B cell (primary cell): ENCODE results near the gene SIL1. TPM values are rescaled to one million over a fixed set of nuclear protein-coding genes. Genes with fewer than 3 reads are reported as not detected.

ENCODE experiments used
- ATAC-seq: fragments of 200-7000 bp; cut with Tn5 transposase; one replicate; pipeline ENCODE4 v1.10.0; 2021; ENCODE audit warnings: low read depth, mild to moderate bottlenecking, moderate number of reproducible peaks, moderate library complexity
- CTCF ChIA-PET: fragments of 350-600 bp; sonication (Branson Sonifier 250); formaldehyde crosslinking; loops from one replicate; lab custom pipeline; 2021; ENCODE audit warnings: antibody characterized with exemption, inconsistent platforms; lab: Charles Lee
- POLR2A ChIA-PET: fragments of 350-600 bp; sonication (Branson Sonifier 250); formaldehyde crosslinking; loops from one replicate; lab custom pipeline; 2021; ENCODE audit warnings: antibody characterized with exemption; lab: Charles Lee
- DNase-seq: peaks from one replicate; pipeline ENCODE4 v3.0.0; 2013
- H2AFZ ChIP-seq: 2 replicates; pipeline ENCODE4 v1.6.1; 2012; ENCODE audit warnings: mild to moderate bottlenecking, low read depth, low read length; ENCODE audit not compliant: insufficient read depth, poor library complexity, severe bottlenecking
- H3K27ac ChIP-seq, 2 donors: 1 replicate in 1 of 2; 2 replicates in 1 of 2; pipeline ENCODE4 v1.5.1; 2012 to 2013; ENCODE audit warnings: low read length in 2 of 2, mild to moderate bottlenecking in 2 of 2, moderate library complexity in 1 of 2
- H3K27me3 ChIP-seq, 4 experiments: fragments of 200-600 bp in 1 of 4; sonication (generic) in 1 of 4; replicated peaks in 1 of 4; 1 replicate in 2 of 4; 2 replicates in 2 of 4; pipeline versions ENCODE4 v1.6.1 to v1.7.0; 2013 to 2016; ENCODE audit warnings: low read length in 3 of 4, mild to moderate bottlenecking in 2 of 4, mixed read lengths in 1 of 4, moderate library complexity in 1 of 4; ENCODE audit not compliant: insufficient read depth in 4 of 4, control insufficient read depth in 3 of 4; ENCODE audit errors: control extremely low read depth in 1 of 4
- H3K36me3 ChIP-seq, 2 experiments: replicated peaks in 1 of 2; 1 replicate in 1 of 2; 2 replicates in 1 of 2; pipeline versions ENCODE4 v1.6.1 to v1.7.1; 2013; ENCODE audit warnings: low read length in 1 of 2; ENCODE audit not compliant: insufficient read depth in 2 of 2, control insufficient read depth in 1 of 2; ENCODE audit errors: control extremely low read depth in 1 of 2, extremely low read depth in 1 of 2
- H3K4me1 ChIP-seq, 2 donors: fragments of 200-600 bp in 1 of 2; sonication (generic) in 1 of 2; 1 replicate in 1 of 2; 2 replicates in 1 of 2; pipeline versions ENCODE4 v1.5.1 to v1.6.1; 2013 to 2017; ENCODE audit warnings: low read length in 2 of 2; ENCODE audit not compliant: control insufficient read depth in 2 of 2, insufficient read depth in 2 of 2
- H3K4me2 ChIP-seq: replicated peaks from 2 replicates; pipeline ENCODE3; 2012; ENCODE audit warnings: mild to moderate bottlenecking, low read depth, low read length; ENCODE audit not compliant: poor library complexity, severe bottlenecking
- H3K4me3 ChIP-seq, 5 experiments: fragments of 200-600 bp in 1 of 5; sonication (generic) in 1 of 5; 1 replicate in 3 of 5; 2 replicates in 2 of 5; pipeline versions ENCODE4 v1.5.1 to v1.7.0; 2011 to 2016; ENCODE audit warnings: low read length in 4 of 5, mild to moderate bottlenecking in 4 of 5, low read depth in 2 of 5, control low read depth in 1 of 5, moderate library complexity in 1 of 5; ENCODE audit not compliant: insufficient read depth in 1 of 5; ENCODE audit errors: control extremely low read depth in 1 of 5, extremely low read depth in 1 of 5
- H3K79me2 ChIP-seq: fragments of 200-600 bp; sonication (generic); one replicate; pipeline ENCODE4 v1.6.0; 2016; ENCODE audit warnings: low read length; ENCODE audit not compliant: control insufficient read depth, insufficient read depth
- H3K9ac ChIP-seq: fragments of 200-600 bp; sonication (generic); 2 replicates; pipeline ENCODE4 v1.6.1; 2017; ENCODE audit warnings: mild to moderate bottlenecking, low read length, moderate library complexity
- H3K9me3 ChIP-seq, 3 donors: one replicate each; pipeline versions ENCODE4 v1.6.1 to v1.7.1; 2013; ENCODE audit warnings: low read length in 2 of 3; ENCODE audit not compliant: control insufficient read depth in 2 of 3, insufficient read depth in 1 of 3; ENCODE audit errors: control extremely low read depth in 1 of 3
- H4K20me1 ChIP-seq: 2 replicates; pipeline ENCODE4 v1.6.0; 2012; ENCODE audit warnings: mild to moderate bottlenecking, low read length; ENCODE audit not compliant: insufficient read depth, control insufficient read depth, poor library complexity, severe bottlenecking
- H3K27ac Mint-ChIP-seq: one replicate; pipeline ENCODE4 v1.8.0; 2021; ENCODE audit warnings: mixed read lengths
- H3K27me3 Mint-ChIP-seq: one replicate; pipeline ENCODE4 v1.8.0; 2021; ENCODE audit warnings: mixed read lengths
- H3K4me1 Mint-ChIP-seq: one replicate; pipeline ENCODE4 v1.8.0; 2021; ENCODE audit warnings: mixed read lengths
- H3K4me3 Mint-ChIP-seq: one replicate; pipeline ENCODE4 v1.8.0; 2021; ENCODE audit warnings: mixed read lengths
- H3K9me3 Mint-ChIP-seq: one replicate; pipeline ENCODE4 v1.8.0; 2022; ENCODE audit warnings: mixed read lengths; ENCODE audit not compliant: insufficient read depth
- EZH2 ChIP-seq: IDR thresholded peaks from 2 replicates; pipeline ENCODE4 v1.6.1; 2012; ENCODE audit warnings: borderline replicate concordance, low read depth, mild to moderate bottlenecking, moderate library complexity, low read length; ENCODE audit not compliant: insufficient read depth, poor library complexity, severe bottlenecking
- WGBS: methylation state at CpG from one replicate; pipeline ENCODE4 v1.1.5; 2013; ENCODE audit warnings: missing lambda C conversion rate; ENCODE audit not compliant: insufficient coverage; 5-methylcytosine and 5-hydroxymethylcytosine counted together
- intact Hi-C: fragments of 100-400 bp; cut with micrococcal nuclease; formaldehyde crosslinking; loops from one replicate; pipeline ENCODE4 v1.10.0; 2022
- polyA plus RNA-seq: library from polyadenylated mRNA; depleted of rRNA; stranded (reverse); fragments of >200 nt; gene quantifications from 2 replicates; pipeline ENCODE4 v1.2.3, GENCODE V29; 2012
- total RNA-seq, 2 donors: library from RNA; stranded (reverse); fragments of 120-200 nt in 1 of 2; gene quantifications; 1 replicate in 1 of 2; 2 replicates in 1 of 2; pipeline versions ENCODE4 v1.2.3 to v1.2.4, GENCODE V29; 2013 to 2022
- TF ChIP-seq, protein P1 (sequence below): fragments of 200-600 bp; IDR thresholded peaks from one replicate; pipeline ENCODE4 v1.8.0; 2022; ENCODE audit warnings: antibody characterized with exemption, mild to moderate bottlenecking

SIL1 gene
- total and polyA plus RNA-seq, 2 donors (not counting 1 experiment from before 2014, with no cell fraction given), result 16.9 to 19.8 TPM

DNA sequence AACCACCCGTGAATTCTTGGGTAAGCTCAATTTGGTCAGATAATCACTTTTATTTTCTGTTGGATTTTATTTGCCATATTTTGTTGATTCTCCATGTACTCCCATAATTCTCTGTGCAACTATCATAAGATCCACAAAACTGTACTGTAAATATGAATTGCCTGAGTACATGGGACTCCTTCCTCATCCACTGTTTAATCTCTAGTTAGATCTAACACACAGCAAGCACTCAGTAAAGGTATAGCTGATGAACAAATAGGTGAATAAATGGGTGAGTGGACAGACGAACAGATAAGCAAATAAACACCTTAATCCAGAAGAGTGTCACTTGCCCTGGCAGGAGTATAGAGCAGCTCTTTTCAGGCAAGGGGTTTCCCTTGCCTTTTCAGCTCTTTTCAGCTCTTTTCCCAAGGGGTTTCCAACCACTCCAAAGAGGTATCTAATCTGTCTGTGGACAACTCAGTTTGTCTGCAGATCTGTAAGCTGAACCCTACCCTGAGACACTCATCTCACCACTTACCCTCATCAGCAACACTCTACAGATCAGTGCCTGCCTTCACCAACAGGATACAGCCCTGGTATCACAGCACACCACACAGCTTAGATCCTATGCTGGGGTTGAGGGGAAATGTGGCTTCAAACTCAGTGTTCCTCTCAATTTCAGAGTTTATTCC lies 51.2 kb downstream of the SIL1 start:
- DNase-seq (no peak), ATAC-seq (no peak)
- intact Hi-C loops, result no loop called here
- no peaks in the 10 kb centered on the region for H3K27me3 Mint-ChIP-seq
- Histone ChIP-seq H3K4me1 (peaks cover 0 to under 1% of the 10 kb centered on the region in 2 donors), H2AFZ (no peak overlapping the region), H3K36me3 (no peaks in the 10 kb centered on the region), H3K9ac (no peak overlapping the region), H3K4me3 (no peak overlapping the region), H3K9me3 (no peaks in the 10 kb centered on the region), H3K4me2 (no peak overlapping the region), H3K27ac (no peak overlapping the region), H3K27me3 (no peaks in the 10 kb centered on the region), H4K20me1 (no peaks in the 10 kb centered on the region), H3K79me2 (peaks cover 8% of the 10 kb centered on the region)
- CTCF ChIA-PET, result no interaction called here
- H3K4me1 Mint-ChIP-seq, result peaks cover 8% of the 10 kb centered on the region
- no peaks in the 10 kb centered on the region for H3K9me3 Mint-ChIP-seq
- no peak overlapping the region for H3K4me3 Mint-ChIP-seq
- POLR2A ChIA-PET, result no interaction called here
- TF ChIP-seq, protein P1, sequence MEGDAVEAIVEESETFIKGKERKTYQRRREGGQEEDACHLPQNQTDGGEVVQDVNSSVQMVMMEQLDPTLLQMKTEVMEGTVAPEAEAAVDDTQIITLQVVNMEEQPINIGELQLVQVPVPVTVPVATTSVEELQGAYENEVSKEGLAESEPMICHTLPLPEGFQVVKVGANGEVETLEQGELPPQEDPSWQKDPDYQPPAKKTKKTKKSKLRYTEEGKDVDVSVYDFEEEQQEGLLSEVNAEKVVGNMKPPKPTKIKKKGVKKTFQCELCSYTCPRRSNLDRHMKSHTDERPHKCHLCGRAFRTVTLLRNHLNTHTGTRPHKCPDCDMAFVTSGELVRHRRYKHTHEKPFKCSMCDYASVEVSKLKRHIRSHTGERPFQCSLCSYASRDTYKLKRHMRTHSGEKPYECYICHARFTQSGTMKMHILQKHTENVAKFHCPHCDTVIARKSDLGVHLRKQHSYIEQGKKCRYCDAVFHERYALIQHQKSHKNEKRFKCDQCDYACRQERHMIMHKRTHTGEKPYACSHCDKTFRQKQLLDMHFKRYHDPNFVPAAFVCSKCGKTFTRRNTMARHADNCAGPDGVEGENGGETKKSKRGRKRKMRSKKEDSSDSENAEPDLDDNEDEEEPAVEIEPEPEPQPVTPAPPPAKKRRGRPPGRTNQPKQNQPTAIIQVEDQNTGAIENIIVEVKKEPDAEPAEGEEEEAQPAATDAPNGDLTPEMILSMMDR, result no peak
- TF ChIP-seq EZH2, result no peak
- H3K27ac Mint-ChIP-seq, result no peak overlapping the region
- no CpG with 5 or more reads among the region's 2 CpGs for WGBS

DNA sequence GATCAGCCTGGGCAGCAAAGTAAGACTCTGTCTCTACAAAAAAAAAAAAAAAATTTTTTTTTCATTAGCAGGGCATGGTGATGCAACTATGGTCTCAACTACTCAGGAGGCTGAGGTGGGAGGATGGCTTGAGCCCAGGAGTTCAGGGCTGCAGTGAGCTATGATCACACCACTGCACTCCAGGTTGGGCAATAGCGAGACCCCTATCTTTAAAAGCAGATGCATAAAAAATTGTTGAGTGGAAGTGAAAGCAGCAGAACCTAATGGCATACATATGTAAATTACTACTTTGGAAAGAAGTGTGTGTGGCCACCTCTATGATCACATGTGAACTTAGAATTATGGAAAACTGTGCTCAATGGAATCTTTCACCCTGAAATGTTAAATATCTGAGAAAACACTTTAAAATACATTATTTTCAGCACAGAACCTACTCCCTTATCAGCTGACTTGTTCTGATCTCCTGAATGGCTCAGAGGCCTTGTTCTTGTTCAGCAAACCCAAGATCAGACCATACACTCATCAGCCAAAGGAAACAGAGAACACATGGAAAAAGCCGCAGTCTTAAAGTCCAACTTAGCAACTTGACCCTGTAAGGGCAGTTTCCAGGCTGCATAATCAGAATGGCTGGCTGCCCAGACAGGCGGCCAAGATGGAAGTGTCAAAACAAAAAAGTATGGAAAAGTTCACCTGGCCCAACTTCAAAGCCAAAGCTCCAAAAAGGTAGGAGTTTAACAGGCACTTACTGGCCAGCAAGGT lies 56.5 kb downstream of the SIL1 start:
- DNase-seq (no peak), ATAC-seq (no peak)
- H3K9me3 ChIP-seq, result no peaks in the 10 kb centered on the region
- Mint-ChIP-seq H3K4me3 (no peak overlapping the region), H3K27ac (no peak overlapping the region), H3K27me3 (no peaks in the 10 kb centered on the region), H3K9me3 (no peaks in the 10 kb centered on the region), H3K4me1 (peaks cover 16% of the 10 kb centered on the region)
- CTCF ChIA-PET, result no interaction called here
- no peaks in the 10 kb centered on the region for H3K27me3 ChIP-seq
- WGBS, result 100% methylated on average over 2 of the region's 3 CpGs
- H3K9ac ChIP-seq, result no peak overlapping the region
- intact Hi-C loops, result no loop called here
- peaks cover 23% of the 10 kb centered on the region for H3K79me2 ChIP-seq
- H2AFZ ChIP-seq, result no peak overlapping the region
- H3K36me3 ChIP-seq, result no peaks in the 10 kb centered on the region
- H3K4me3 ChIP-seq, result no peak overlapping the region
- H3K27ac ChIP-seq, result no peak overlapping the region
- peaks cover 10 to 13% of the 10 kb centered on the region in 2 donors for H3K4me1 ChIP-seq
- POLR2A ChIA-PET, result no interaction called here
- TF ChIP-seq, protein P1, result no peak
- TF ChIP-seq EZH2, result no peak
- no peak overlapping the region for H3K4me2 ChIP-seq
- no peaks in the 10 kb centered on the region for H4K20me1 ChIP-seq
